ENCODE data around the gene PPP1R1C. TPM values are rescaled to one million over a fixed set of nuclear protein-coding genes. Genes with fewer than 3 reads are reported as not detected.

The PPP1R1C gene
- total RNA-seq, 1 experiment from 2014 or later, result 4.0 TPM

- no peak overlapping the region for H3K9ac ChIP-seq (ENCODE audit: extremely low read depth, insufficient read length, low read length)
- H3K4me3 Mint-ChIP-seq, result peak overlapping the region in 1 of 2 experiments; percentile 18; a peak in 1 of 5 replicates
- no peak for DNase-seq
- no peaks in the 10 kb centered on the region for H3K36me3 Mint-ChIP-seq (ENCODE audit: insufficient read depth in 1 of 3, low read depth in 3 of 3)
- no peak overlapping the region for H4K91ac ChIP-seq (ENCODE audit: insufficient read length, low read depth, low read length)
- no CpG with 5 or more reads among the region's 3 CpGs for WGBS (ENCODE audit: extremely low coverage, insufficient read length, low lambda C conversion rate)
- no peak overlapping the region for H2AFZ ChIP-seq (ENCODE audit: low read length)
- TF ChIP-seq CTCF (conservative IDR thresholded peaks at IDR 0.05), result no peak
- peak overlapping the region in 2 of 3 experiments; percentile 25 to 28; a peak in 4 of 7 replicates for H3K27ac Mint-ChIP-seq
- no peak overlapping the region for H3K27ac ChIP-seq (ENCODE audit: insufficient read length, low read depth, low read length)
- H2BK15ac ChIP-seq (ENCODE audit: low read depth, low read length), result no peak overlapping the region
- no peak overlapping the region for H2BK12ac ChIP-seq (ENCODE audit: insufficient read length, low read depth, low read length)
- no peaks in the 10 kb centered on the region for H3K79me2 ChIP-seq (ENCODE audit: insufficient read depth, low read length)
- no peak overlapping the region for H3K56ac ChIP-seq (ENCODE audit: insufficient read length, low read depth, low read length)
- no peak overlapping the region for H4K8ac ChIP-seq (replicated peaks; ENCODE audit: insufficient read length, low read depth, low read length)
- no peaks in the 10 kb centered on the region for H3K9me3 Mint-ChIP-seq
- H3K27me3 ChIP-seq (ENCODE audit: insufficient read depth, low read length), result no peaks in the 10 kb centered on the region
- H2BK20ac ChIP-seq (ENCODE audit: low read depth, low read length, poor library complexity, severe bottlenecking), result no peak overlapping the region
- H4K20me1 ChIP-seq (ENCODE audit: control insufficient read depth, insufficient read depth, insufficient read length), result no peaks in the 10 kb centered on the region
- no peak overlapping the region for H3K14ac ChIP-seq (ENCODE audit: insufficient read depth, low read length)
- no peak overlapping the region for H2BK5ac ChIP-seq (ENCODE audit: insufficient read length, low read length)
- H3K4ac ChIP-seq (ENCODE audit: low read depth, low read length), result no peak overlapping the region
- no peaks in the 10 kb centered on the region for H3K23me2 ChIP-seq (ENCODE audit: insufficient read length, low read depth, low read length, poor library complexity, severe bottlenecking)
- peaks cover 15 to 18% of the 10 kb centered on the region in 2 experiments for H3K4me1 Mint-ChIP-seq
- H3K9me3 ChIP-seq (ENCODE audit: control insufficient read depth, low read depth, low read length), result no peaks in the 10 kb centered on the region
- no peak overlapping the region for H3T11ph ChIP-seq (ENCODE audit: low read length)
- no peak overlapping the region for H2AK5ac ChIP-seq (ENCODE audit: insufficient read length, low read length)
- peaks cover 6% of the 10 kb centered on the region for H3K4me1 ChIP-seq (ENCODE audit: insufficient read depth, low read length)
- no peak overlapping the region for H3K4me2 ChIP-seq (ENCODE audit: insufficient read depth, insufficient read length, low read length)
- H3K23ac ChIP-seq (ENCODE audit: insufficient read length, low read depth, low read length), result no peak overlapping the region
- H4K5ac ChIP-seq (ENCODE audit: insufficient read length, low read depth, low read length), result no peak overlapping the region
- H3K18ac ChIP-seq (ENCODE audit: insufficient read length, low read depth, low read length), result no peak overlapping the region
- H3K79me1 ChIP-seq (ENCODE audit: insufficient read depth, low read depth, low read length, poor library complexity, severe bottlenecking), result no peaks in the 10 kb centered on the region
- H3K27me3 Mint-ChIP-seq (ENCODE audit: low read depth), result no peaks in the 10 kb centered on the region
- H2BK120ac ChIP-seq (ENCODE audit: low read depth, low read length, poor library complexity, severe bottlenecking), result no peak overlapping the region
Observed at GRCh38 chr2:182068811-182069210, 83.2 kb downstream of the PPP1R1C start.
